GM19328 (cell line): ENCODE measurements around the gene NAA50.

Experiments
- ATAC-seq: cut with Tn5 transposase; IDR thresholded peaks from one replicate; pipeline ENCODE4 v1.9.1; 2021; ENCODE audit warnings: mild to moderate bottlenecking, moderate library complexity; ENCODE audit not compliant: unreplicated experiment

The NAA50 gene

DNA sequence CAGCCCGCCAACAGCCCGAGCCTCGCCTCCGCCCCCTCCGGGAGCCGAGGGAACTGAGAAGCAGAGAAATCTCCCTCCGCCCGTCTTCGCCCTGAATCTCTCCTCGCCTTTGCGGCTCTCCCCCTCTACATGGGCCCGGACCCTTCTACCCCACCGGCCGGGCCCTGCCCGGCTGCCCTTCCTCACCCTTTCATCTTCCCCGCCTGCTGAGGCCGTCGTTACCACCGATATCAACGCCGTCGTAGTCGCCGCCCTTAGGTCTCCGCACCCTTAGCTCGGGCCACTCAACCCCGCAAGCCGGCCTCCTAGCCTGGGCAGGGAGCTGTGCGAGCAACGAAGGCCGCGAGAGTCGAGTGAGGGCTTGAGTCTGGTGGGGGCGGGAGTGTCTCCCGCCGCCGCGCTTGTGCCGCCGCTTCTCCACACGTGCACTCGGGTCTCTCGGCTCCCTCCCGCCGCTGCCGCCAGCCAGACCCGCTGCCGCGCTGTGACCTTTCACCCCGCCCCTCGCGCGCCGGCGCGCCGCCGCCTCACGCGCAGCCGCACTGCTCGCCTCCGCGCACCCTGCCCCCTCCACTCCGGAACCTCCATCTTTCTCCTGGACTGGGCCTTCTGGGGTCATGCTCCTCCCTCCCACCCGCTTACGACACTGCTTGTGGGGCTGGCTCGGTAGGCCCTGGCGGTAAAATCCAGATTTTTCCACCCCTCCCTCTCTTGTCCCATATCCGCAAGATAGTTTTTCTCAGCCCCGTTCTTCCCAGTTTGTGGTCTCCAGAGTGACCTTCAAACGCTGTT is at the start of gene NAA50:
Gene NAA50 (minus strand): TSS at position 494 of the 792 bp plus-strand sequence. CDS start 300 bp downstream, at position 194.
- peak; percentile 45 for ATAC-seq

DNA sequence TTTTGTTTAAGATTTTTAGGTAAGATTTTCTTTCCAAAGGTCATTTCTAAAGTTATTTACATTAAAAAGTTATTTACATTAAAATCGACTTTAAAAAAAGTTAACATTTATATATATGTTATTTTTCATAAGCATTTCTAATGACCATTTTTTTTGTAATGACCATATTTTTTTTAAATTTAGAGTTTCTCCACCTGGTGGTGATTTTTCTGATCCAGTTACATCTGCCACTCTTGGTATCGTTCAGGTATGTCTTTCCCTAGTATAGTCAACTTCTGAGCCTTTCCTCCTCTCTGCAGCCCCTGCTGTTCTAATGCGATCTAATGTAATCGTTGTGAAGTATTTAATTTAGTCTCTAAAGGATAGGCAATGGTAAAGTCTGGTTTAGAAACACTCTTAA is 49.6 kb upstream of the NAA50 start:
- ATAC-seq = no peak

DNA sequence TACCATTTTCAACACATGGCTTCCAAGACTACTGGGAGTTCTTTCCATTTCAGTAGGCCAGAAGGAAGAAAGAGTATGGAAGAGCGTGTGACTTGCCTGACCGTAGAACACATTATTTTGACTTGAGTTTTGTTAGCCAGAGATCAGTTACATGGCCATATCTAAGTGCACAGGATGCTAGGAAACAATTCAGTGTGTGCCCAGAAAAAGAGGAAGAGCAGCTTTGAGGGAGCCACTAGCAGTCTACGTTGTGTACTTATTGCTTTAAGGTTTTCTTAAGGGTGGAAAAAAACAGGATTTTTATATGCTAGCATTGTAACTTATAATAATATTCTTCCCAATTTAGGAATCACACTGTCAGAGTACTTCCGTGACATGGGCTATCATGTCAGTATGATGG is 48.5 kb upstream of the NAA50 start:
- ATAC-seq = no peak

DNA sequence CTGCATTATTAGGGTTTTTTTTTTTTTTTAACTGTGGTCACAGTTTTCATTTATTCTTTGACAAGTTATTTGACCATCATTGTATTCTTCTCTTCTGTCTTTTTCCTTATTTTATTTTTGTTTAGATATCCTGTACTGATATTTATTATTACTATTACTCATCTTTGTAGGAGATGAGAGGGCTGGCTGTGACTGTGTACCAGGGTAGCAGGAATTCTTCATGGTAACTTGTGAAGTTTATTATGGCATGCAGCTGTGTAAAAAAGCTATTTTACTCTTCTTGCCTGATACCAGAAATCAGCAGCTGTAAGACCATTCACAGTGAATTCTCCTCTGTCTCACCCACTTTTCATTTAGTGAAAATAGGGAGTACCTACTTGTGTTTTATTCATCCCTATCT is 45.3 kb upstream of the NAA50 start:
- ATAC-seq = no peak

DNA sequence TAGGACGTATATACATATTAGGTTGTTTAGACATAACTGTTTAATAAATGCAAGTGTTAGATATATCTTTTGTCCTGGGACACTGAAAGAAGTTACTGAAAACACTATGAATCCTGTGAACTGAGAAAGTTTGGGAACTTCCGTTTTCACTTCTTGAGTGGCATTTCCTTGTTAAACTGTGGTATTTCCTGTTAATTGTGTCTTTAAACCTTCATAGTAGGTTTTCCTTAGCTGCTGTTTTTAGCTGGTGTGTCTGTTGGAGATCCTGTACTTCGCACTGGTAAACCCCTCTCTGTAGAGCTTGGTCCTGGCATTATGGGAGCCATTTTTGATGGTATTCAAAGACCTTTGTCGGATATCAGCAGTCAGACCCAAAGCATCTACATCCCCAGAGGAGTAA is 37.9 kb upstream of the NAA50 start:
- no peak for ATAC-seq

DNA sequence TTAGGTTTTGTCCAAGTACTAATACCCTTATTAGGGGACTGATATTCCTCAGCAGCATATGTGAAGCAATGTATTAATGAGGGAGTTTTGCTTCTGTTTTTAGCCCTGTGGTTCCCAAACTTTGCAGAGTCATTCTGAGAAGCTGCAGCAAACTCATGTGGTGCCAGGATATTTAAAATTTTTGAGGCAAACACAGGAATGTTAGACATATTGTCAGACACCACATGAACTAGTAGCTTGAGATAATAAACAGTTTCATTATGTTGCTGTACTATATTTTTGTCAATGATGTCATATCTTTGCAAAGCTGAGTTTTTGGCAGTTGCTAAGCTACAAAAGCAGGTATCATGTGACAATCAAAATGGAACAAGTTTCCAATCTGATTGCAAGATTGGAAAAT is 37.4 kb upstream of the NAA50 start:
- ATAC-seq = no peak

DNA sequence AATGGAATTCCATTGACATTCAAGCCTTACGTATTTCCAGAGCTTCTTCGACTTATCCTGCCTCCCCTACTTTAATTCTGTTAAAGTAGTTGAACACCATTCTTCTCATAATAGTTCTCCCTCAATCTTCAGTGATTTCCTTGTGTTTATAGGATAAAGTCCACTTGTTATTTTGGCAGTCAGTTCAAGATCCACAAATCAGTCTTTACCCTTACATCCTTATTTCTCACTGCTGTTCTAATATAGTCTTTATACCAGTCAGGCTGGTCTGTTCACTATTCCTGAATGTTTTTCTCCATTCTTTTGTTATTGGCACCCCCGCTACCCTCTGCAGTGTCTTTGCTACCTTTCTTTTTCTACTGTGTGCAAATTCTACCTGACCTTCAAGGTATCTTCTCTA is 30.5 kb upstream of the NAA50 start:
- no peak for ATAC-seq

DNA sequence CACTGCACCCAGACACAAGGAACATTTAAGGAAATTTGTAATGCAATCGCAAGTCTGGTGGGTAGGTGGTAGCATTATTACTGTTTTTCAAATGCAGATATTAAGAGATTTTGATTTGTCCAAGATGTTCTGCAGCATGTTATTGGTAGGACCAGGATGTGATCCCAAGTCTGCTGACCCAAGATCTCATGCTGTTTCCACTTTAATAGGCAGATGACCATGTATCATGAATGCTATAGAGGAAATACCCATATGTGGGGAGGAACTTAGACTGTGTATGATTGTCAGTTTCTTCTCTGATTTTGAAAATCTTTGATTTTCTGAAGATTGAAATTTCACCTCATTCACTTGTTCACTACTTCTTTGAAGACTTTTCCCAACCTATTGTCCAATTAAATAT is 29.5 kb upstream of the NAA50 start:
- no peak for ATAC-seq

DNA sequence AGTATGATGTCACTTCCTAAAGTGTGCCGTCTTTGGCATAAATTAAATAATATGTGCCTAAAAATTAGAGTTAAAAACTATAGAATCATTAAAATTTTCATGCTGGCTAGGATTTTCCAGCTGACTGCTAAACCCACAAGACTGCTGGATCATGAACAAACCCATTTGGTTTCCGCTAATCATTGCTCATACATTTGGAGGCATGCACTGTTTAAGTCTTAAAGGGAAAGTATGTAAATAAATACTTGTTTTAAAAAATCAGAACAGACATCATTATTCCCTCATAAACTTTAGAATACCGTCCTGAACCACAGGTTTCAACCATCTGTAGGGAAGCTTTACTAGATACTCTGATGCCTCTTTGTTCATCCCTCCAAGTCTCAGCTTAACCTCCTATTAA is 27.3 kb upstream of the NAA50 start:
- ATAC-seq = no peak

DNA sequence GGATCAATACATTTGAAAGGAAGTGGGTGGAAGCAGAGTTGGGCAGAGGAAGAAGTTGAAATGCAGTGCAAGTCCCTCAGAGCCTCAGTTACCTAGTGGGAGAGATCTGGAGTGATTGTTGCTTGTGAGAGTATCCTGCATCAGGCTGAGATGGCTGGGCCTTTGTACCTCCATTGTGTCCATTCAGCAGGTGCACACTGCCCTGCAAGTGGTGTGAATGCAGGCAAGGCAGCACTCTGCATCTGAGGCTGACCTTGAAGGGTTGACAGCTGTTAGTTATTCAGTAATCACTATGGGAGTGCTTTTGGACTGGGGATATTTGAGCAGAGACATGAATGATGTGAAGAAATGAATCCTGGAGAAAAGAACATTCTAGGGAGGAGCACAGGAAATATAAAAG is 25.9 kb upstream of the NAA50 start:
- no peak for ATAC-seq

DNA sequence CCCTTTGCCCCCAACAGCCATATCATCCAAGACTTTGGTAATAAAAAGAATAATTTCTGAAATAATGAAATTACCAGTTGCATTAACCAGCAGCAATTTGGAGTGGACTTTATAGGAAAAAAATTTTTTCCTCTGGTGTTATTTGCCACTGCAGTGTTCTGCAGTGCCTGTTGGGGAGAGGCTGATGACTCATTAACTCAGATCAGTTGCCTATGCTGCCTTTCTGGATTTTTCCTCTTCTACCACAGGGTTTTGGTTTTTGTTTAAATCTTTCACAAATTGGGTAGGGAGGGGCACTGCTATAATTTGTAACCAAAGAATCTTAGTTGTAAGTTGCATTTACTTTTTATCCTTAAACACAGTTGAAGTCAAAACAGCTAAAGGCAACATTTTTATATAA is 23.5 kb upstream of the NAA50 start:
- no peak for ATAC-seq

DNA sequence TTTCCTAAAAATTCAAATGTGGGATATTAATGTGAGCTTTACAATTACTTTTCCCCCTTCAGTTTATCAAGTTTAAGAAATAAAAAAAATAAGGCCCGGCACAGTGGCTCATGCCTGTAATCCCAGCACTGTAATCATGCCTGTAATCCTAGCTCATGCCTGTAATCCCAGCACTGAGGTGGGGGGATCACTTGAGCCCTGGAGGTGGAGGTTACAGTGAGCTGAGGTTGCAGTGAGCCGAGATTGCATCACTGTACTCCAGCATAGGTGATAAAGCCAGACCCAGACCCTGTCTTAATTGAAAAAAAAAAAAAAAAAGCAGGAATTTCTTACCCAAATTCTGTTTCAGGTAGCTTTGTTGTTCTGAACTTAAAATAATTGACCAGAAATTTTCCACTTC is 18.6 kb upstream of the NAA50 start:
- ATAC-seq = no peak

DNA sequence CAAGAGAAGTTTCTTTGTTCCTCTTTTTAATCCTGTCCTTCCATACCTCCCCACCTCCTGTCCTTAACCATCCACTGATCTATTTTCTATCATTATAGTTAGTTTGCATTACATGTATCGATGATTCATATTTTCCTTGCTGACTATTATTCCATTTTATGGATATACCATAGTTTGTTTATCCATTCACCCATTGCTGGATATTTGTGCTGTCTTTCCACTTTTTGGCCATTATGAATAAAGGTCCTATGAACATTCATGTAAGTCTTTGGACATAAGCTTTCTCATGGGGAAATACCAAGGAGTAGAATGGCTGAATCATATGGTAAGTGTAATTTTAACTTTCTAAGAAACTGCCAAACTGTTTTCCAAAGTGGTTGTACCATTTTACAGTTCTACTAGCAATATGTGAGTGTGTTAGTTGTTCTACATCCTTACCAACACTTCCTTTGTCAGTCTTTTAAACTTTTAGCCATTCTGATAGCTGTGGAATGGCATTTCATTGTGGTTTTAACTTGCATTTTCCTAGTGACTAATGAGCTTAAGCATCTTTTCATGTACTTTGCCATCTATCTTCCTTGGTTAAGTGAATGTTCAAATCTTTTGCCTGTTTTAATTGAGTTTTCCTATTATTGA is 12.5 kb upstream of the NAA50 start:
- ATAC-seq = no peak

DNA sequence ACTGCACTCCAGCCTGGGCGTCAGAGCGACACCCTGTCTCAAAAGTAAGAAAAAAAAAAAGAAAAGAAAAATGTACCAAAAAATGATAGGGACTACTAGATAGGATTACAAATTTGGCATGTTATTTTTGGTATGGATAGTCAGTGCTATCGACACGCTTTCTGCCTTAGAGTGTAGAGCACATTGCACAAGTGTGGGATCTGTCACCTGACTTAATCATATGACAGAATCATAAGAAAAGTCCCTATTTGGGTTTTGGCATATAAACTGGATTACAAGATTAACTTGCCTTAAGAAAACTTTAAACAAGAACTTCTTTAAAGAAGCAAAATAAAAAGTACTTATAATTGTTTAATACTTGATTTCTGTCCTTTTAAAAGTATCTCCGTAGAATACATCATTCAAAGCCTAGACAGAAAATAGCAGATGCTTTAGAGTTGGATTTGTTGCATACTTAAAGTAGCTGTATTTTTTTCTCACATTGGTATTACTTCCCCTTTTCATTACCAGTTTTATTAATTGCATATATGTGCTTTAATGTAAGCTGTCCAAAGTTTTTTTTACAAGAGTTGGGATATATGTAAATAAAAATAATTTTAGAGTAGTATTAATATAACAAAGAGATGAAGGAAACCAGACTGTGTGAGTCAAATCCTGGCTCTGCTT is 8.6 kb upstream of the NAA50 start:
- no peak for ATAC-seq

DNA sequence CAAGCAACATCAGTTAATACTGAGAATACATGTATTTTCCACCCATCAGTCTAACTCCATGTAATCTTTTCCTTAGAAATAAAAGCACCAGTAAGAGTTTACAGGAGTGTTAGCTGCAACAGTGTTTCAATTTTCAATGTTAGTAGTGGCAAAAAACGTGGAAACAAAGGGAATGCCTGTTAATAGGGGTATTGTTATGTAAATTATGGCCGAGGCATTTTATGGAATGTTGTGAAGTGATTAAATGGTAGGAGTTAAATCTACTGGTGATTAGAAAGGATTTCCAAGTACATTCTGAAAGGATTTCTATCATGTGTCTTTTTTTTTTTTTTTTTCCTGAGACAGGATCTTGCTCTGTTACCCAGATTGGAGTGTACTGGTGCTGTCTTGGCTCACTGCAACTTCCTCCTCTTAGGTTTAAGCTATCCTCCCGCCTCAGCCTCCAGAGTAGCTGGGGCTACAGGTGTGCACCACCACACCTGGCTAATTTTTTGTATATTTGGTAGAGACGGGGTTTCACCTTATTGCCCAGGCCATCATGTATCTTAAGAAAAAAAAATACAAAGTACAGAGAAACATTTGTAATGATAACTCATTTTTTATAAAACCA is 7.4 kb upstream of the NAA50 start:
- ATAC-seq = no peak

DNA sequence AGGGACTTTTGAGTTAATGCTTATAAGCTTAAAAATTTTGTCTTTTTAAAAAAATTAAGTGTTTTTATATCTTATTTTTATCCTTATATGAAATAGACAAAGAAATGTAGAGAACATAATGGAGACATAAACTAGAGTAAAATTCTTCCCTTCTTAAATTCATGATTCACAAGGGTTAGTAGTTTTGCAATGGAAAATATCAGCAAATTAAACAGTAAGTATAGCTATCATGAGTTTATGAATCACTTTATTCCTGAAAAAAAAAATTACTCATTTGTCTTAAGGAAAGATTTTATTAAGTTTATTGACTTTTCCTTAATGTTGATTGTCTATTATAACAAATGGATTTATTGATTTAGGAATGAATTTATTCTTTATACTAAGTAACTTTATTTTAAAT is 5.1 kb upstream of the NAA50 start:
- ATAC-seq = no peak

DNA sequence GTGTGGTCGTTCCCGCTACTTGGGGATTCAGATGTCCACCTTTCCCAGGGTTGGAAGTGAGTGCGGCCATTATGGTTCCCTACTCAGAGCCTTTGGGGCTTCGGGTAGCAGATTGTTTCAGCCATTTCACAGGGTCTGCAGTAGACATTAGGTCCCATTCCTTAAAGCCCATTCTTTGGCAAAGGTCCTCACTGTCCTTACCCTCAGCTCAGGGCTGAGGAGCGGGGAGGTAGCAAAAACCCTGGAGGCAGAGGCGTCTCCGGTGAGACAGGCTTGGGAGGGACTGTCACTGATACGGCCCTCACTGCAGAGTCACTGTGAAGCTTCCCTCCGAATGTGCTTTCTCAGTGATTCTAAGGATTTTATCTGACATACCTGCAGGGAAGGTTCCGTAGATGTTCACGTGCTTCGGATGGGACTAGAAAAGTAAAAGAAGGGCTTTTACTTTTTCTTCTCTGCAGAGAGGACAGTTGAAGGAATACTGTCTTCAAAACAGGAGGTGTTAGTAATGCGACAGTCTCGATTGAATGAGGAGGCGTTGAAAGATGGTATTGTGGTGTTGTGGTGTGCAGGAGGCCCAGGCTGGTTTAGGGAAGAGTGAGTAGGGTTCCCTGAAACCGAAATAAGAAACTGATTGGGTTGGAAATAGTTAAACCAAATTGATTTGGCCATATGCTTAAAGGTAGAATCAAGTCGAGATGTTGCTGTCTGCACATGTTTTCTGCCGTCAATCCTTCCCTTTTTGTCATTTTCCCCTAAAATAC is 1.4 kb upstream of the NAA50 start:
- no peak for ATAC-seq

DNA sequence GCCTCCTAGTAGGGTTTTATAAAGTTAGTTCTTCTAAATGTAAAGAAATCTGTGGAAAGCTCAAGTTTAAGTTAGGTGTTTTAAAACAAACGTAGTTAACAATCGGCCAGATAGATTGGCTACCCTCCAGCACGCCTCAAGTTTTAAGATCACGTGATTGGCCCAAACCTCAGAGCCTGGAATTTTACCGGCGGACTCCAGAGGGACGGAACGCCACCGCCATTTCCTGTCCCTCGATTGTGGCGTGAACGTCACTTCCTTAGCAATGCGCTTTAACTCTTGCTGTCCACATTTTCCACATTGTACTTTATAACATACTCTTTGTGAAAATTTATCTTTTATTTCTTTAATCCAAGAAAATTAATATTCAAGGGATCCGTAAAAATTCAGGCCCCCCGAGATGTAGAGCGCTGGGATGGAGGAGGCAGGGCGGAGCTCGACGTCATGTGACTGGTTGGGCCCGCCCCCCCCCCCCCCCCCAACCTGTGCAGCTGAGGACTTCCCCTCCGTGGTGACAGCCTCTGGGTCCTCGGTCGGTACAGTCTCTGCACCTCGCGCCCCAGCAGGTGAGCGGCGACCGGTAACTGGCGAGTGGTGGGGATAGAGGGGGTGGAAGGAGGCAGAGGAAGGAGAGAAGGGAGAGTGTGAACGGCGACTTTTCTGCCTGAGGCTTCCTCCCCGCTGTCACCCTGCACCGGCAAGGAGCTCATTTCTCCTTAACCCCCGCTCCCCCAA is 666 bp upstream of the NAA50 start, which contains the start of gene ATP6V1A:
Gene ATP6V1A (plus strand): TSS at position 488 of the 735 bp plus-strand sequence. CDS start 31,719 bp downstream, outside the sequence.
- peak; percentile 39 for ATAC-seq

DNA sequence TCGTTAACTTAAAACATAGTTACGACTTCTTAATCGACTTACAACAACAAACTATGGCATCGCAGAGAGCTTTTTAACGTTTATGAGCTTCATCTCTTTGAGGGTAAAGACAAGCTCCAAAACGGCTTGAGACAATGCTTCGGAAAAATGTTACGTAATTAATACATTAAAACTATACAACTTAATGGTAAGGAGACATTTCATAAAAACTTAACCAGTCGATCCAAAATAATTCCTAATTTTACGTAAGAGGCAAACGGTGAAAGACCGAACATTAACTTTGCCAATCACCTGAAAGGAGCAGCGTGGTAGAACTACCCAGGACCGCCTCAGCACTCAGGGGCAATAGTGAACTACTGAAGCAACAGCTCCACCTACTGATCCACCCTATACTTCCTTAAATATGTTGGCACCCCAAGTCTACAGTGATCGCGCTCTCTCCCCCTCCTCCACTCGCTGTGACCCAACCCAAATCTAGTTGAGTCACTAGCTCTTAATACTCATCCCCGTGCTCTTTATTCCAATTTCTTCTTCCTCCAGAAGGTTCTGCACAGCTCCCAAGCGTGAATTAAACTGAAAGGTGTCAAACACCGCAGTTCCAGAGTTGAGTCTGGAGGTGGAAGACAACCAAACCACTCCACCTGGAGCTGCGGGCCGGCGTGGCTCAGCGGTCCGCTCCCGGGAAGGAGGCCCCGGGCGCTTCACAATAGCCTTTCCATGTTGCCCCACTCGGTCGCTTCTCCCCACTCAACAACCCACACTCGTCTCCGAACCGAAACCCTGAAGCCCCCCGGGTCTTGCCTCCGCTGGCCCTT is 901 bp downstream of the NAA50 start:
- ATAC-seq = peak; percentile 41
